ENCODE data around the gene TRIM50. TPM values are rescaled to one million over a fixed set of nuclear protein-coding genes. Genes with fewer than 3 reads are reported as not detected.

TRIM50 gene
- total RNA-seq, 2 experiments from 2014 or later, result not detected

GRCh38 chr7:73359746-73360375 lies 32.0 kb upstream of the TRIM50 start:
- no peak for ATAC-seq
- Mint-ChIP-seq H3K27ac (no peak overlapping the region), H3K36me3 (ENCODE audit: low read depth) (no peaks in the 10 kb centered on the region), H3K4me1 (ENCODE audit: low read depth) (peaks cover 3% of the 10 kb centered on the region), H3K27me3 (no peaks in the 10 kb centered on the region), H3K4me3 (no peak overlapping the region), H3K9me3 (no peaks in the 10 kb centered on the region)
- ChIA-PET CTCF (no interaction called here), POLR2A (no interaction called here)
- TF ChIP-seq CTCF (IDR thresholded peaks at IDR 0.05), result no peak
- intact Hi-C loops (cut with micrococcal nuclease), result no loop called here
- no peak for DNase-seq

- POLR2A ChIA-PET, result no interaction called here
- DNase-seq (no peak), ATAC-seq (no peak)
- CTCF ChIA-PET, result no interaction called here
- no peak overlapping the region for H3K27ac Mint-ChIP-seq
- intact Hi-C loops (cut with micrococcal nuclease), result no loop called here
- H3K4me1 Mint-ChIP-seq (ENCODE audit: low read depth), result peaks cover 3% of the 10 kb centered on the region
- H3K27me3 Mint-ChIP-seq, result no peaks in the 10 kb centered on the region
- H3K9me3 Mint-ChIP-seq, result no peaks in the 10 kb centered on the region
- TF ChIP-seq CTCF (IDR thresholded peaks at IDR 0.05), result no peak
- no peak overlapping the region for H3K4me3 Mint-ChIP-seq
- no peaks in the 10 kb centered on the region for H3K36me3 Mint-ChIP-seq (ENCODE audit: low read depth)
Measured at GRCh38 chr7:73359306-73359705, 31.4 kb upstream of the TRIM50 start.

- intact Hi-C loops (cut with micrococcal nuclease), result no loop called here
- Mint-ChIP-seq H3K36me3 (ENCODE audit: low read depth) (no peaks in the 10 kb centered on the region), H3K4me1 (ENCODE audit: low read depth) (peaks cover 3% of the 10 kb centered on the region), H3K9me3 (no peaks in the 10 kb centered on the region), H3K27me3 (no peaks in the 10 kb centered on the region), H3K4me3 (no peak overlapping the region), H3K27ac (no peak overlapping the region)
- ChIA-PET POLR2A (no interaction called here), CTCF (no interaction called here)
- DNase-seq (no peak), ATAC-seq (no peak)
- TF ChIP-seq CTCF (IDR thresholded peaks at IDR 0.05), result no peak
Measured at GRCh38 chr7:73358590-73359275, 30.9 kb upstream of the TRIM50 start.

- Mint-ChIP-seq H3K4me1 (ENCODE audit: low read depth) (peaks cover 3% of the 10 kb centered on the region), H3K4me3 (no peak overlapping the region), H3K36me3 (ENCODE audit: low read depth) (no peaks in the 10 kb centered on the region), H3K27ac (no peak overlapping the region), H3K27me3 (no peaks in the 10 kb centered on the region), H3K9me3 (no peaks in the 10 kb centered on the region)
- ChIA-PET POLR2A (no interaction called here), CTCF (no interaction called here)
- no peak for TF ChIP-seq CTCF (IDR thresholded peaks at IDR 0.05)
- DNase-seq, result no peak
- intact Hi-C loops (cut with micrococcal nuclease), result no loop called here
- ATAC-seq, result no peak
Measured at GRCh38 chr7:73356159-73356558, 28.3 kb upstream of the TRIM50 start.

- CTCF ChIA-PET, result no interaction called here
- Mint-ChIP-seq H3K27me3 (no peaks in the 10 kb centered on the region), H3K9me3 (no peaks in the 10 kb centered on the region), H3K4me3 (no peak overlapping the region), H3K4me1 (ENCODE audit: low read depth) (peaks cover 3% of the 10 kb centered on the region), H3K36me3 (ENCODE audit: low read depth) (no peaks in the 10 kb centered on the region), H3K27ac (no peak overlapping the region)
- ATAC-seq (no peak), DNase-seq (no peak)
- POLR2A ChIA-PET, result interaction anchor here (0.5 kb wide), 1 partner anchor 202 kb away, joined by 3 read pairs; no protein-coding TSS in a partner anchor
- intact Hi-C loops (cut with micrococcal nuclease), result no loop called here
- TF ChIP-seq CTCF (IDR thresholded peaks at IDR 0.05), result no peak
Measured at GRCh38 chr7:73354821-73355220, 26.9 kb upstream of the TRIM50 start.

Measured in activated CD8-positive, alpha-beta T cell treated with anti-CD3 and anti-CD28 coated beads for 36 hours (primary cell).